T-cell (primary cell): ENCODE measurements around the gene SPINT2. TPM values are rescaled to one million over a fixed set of nuclear protein-coding genes. Genes with fewer than 3 reads are reported as not detected.

Source experiments
- ATAC-seq, 4 experiments: fragments of 200-7000 bp in 3 of 4; fragments of 150-1000 bp in 1 of 4; cut with Tn5 transposase; replicated peaks in 1 of 4; 1 replicate in 3 of 4; 2 replicates in 1 of 4; pipeline ENCODE4 v1.10.0; 2021; ENCODE audit warnings: moderate library complexity in 3 of 4, mild to moderate bottlenecking in 2 of 4, moderate number of reproducible peaks in 1 of 4
- CTCF ChIA-PET, 2 donors: fragments of 300-600 bp; sonication (Branson Sonifier 250); formaldehyde crosslinking; loops; one replicate each; lab custom pipeline; 2022; ENCODE audit warnings: antibody characterized with exemption in 2 of 2; lab: Charles Lee
- POLR2A ChIA-PET, 2 donors: fragments of 300-600 bp; sonication (Branson Sonifier 250); formaldehyde crosslinking; loops; one replicate each; lab custom pipeline; 2022; ENCODE audit warnings: antibody characterized with exemption in 2 of 2; lab: Charles Lee
- DNase-seq, 35 experiments: peaks; one replicate each; pipeline versions ENCODE4 v3.0.0 to v3.0.0-alpha.2; 2013 to 2023
- H3K27ac ChIP-seq: one replicate; pipeline ENCODE4 v1.5.1; 2013; ENCODE audit warnings: low read length
- H3K27me3 ChIP-seq, 2 experiments: replicated peaks in 1 of 2; 1 replicate in 1 of 2; 2 replicates in 1 of 2; pipeline versions ENCODE4 v1.6.1 to v1.7.0; 2013; ENCODE audit warnings: low read length in 1 of 2, mixed read lengths in 1 of 2; ENCODE audit not compliant: control insufficient read depth in 2 of 2, insufficient read depth in 2 of 2; ENCODE audit errors: extremely low read depth in 1 of 2
- H3K36me3 ChIP-seq, 2 donors: 1 replicate in 1 of 2; 2 replicates in 1 of 2; pipeline versions ENCODE4 v1.6.1 to v1.7.0; 2013; ENCODE audit warnings: low read length in 1 of 2; ENCODE audit not compliant: control insufficient read depth in 2 of 2, insufficient read depth in 1 of 2; ENCODE audit errors: extremely low read depth in 1 of 2
- H3K4me1 ChIP-seq, 2 experiments: 1 replicate in 1 of 2; 2 replicates in 1 of 2; pipeline versions ENCODE4 v1.6.1 to v1.7.0; 2013; ENCODE audit warnings: low read length in 2 of 2, mixed read lengths in 1 of 2; ENCODE audit not compliant: insufficient read depth in 2 of 2, control insufficient read depth in 1 of 2; ENCODE audit errors: extremely low read depth in 1 of 2
- H3K4me3 ChIP-seq, 2 donors: 1 replicate in 1 of 2; 2 replicates in 1 of 2; pipeline versions ENCODE4 v1.5.1 to v1.7.0; 2013; ENCODE audit warnings: mild to moderate bottlenecking in 2 of 2, low read length in 1 of 2, moderate library complexity in 1 of 2; ENCODE audit not compliant: control insufficient read depth in 1 of 2; ENCODE audit errors: extremely low read depth in 1 of 2
- H3K9me3 ChIP-seq: 2 replicates; pipeline ENCODE4 v1.7.0; 2013
- H3K27ac Mint-ChIP-seq, 2 donors: one replicate each; pipeline ENCODE4 v1.8.0; 2020 to 2021; ENCODE audit warnings: mild to moderate bottlenecking in 2 of 2, mixed read lengths in 2 of 2
- H3K27me3 Mint-ChIP-seq, 2 donors: one replicate each; pipeline ENCODE4 v1.8.0; 2021 to 2022; ENCODE audit warnings: mixed read lengths in 2 of 2
- H3K36me3 Mint-ChIP-seq: one replicate; pipeline ENCODE4 v1.8.0; 2021; ENCODE audit warnings: mixed read lengths
- H3K4me1 Mint-ChIP-seq, 3 donors: one replicate each; pipeline ENCODE4 v1.8.0; 2020 to 2022; ENCODE audit warnings: mixed read lengths in 3 of 3, mild to moderate bottlenecking in 1 of 3
- H3K4me3 Mint-ChIP-seq, 3 donors: one replicate each; pipeline ENCODE4 v1.8.0; 2020 to 2022; ENCODE audit warnings: mild to moderate bottlenecking in 3 of 3, mixed read lengths in 3 of 3, moderate library complexity in 3 of 3
- H3K9me3 Mint-ChIP-seq, 3 donors: one replicate each; pipeline ENCODE4 v1.8.0; 2020 to 2022; ENCODE audit warnings: mixed read lengths in 3 of 3
- WGBS: methylation state at CpG from one replicate; pipeline ENCODE4 v1.1.5; 2013; ENCODE audit warnings: missing lambda C conversion rate; ENCODE audit not compliant: insufficient coverage; 5-methylcytosine and 5-hydroxymethylcytosine counted together
- total RNA-seq, 35 experiments: library from RNA in 6 of 35; stranded (reverse) in 6 of 35; fragments of 120-200 nt in 1 of 35; gene quantifications; one replicate each; pipeline versions ENCODE4 v1.2.1 to v1.2.4 and lab custom pipeline; 2013 to 2026

SPINT2 gene
- total RNA-seq, 5 donors from 2014 or later (not counting 1 experiment from before 2014, with no cell fraction given) = 30.3 to 48.5 (median 37.9) TPM

DNA sequence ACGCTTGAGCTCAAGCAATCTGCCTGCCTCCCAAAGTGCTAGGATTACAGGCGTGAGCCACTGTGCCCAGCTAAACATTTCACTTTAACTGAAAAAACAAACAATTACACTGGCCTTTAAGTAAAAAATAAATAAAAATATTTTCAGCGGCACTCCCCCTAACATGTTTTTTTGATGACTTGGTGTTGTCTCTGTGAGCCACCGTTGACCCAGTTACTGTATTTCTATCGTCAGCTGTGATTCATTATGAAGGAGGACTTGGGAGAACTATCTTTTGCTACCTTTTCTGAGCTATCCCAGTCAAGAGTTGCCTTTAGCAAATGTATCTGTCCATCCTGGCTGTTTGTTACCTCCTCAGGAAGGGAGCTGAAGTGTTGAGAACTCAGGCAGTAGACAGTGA is 21.2 kb downstream of the SPINT2 start:
- Mint-ChIP-seq H3K27ac (no peak overlapping the region), H3K9me3 (no peaks in the 10 kb centered on the region), H3K4me1 (peaks cover 11 to 13% (median 11%) of the 10 kb centered on the region in 3 donors), H3K4me3 (no peak overlapping the region), H3K27me3 (no peaks in the 10 kb centered on the region), H3K36me3 (peaks cover 25% of the 10 kb centered on the region)
- CTCF ChIA-PET = no interaction called here
- no peaks in the 10 kb centered on the region for H3K27me3 ChIP-seq
- DNase-seq = no peak
- no peak overlapping the region for H3K27ac ChIP-seq
- peaks cover 2 to 6% of the 10 kb centered on the region in 2 experiments for H3K4me1 ChIP-seq
- peaks cover 6 to 11% of the 10 kb centered on the region in 2 donors for H3K36me3 ChIP-seq
- no peak for ATAC-seq
- no peaks in the 10 kb centered on the region for H3K9me3 ChIP-seq
- WGBS = no CpG with 5 or more reads among the region's 5 CpGs
- H3K4me3 ChIP-seq = no peak overlapping the region
- POLR2A ChIA-PET = no interaction called here

DNA sequence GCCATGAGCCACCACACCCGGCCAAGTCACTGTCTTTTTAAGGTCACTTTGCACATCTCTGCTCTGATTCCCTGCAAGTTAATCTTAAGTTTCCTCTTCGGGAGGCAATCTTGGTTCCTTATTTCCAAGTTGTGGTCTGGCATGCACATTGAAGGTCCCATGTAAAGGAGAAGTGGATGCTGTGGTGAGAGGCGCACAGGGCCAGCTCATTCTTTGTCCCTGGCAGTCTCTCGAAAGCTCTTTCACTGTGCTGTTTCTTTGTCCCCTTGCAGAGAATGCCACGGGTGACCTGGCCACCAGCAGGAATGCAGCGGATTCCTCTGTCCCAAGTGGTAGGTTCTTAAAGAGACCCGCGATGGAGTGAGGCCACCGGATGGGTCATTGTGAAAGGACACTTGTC is 23.2 kb downstream of the SPINT2 start:
- no peak for ATAC-seq
- CTCF ChIA-PET = no interaction called here

GRCh38 chr19:38288123-38288855 is 23.9 kb downstream of the SPINT2 start:
- ChIA-PET POLR2A (no interaction called here), CTCF (no interaction called here)
- H3K27ac ChIP-seq = no peak overlapping the region
- Mint-ChIP-seq H3K27me3 (no peaks in the 10 kb centered on the region), H3K36me3 (peaks cover 44% of the 10 kb centered on the region), H3K9me3 (no peaks in the 10 kb centered on the region), H3K4me3 (no peak overlapping the region), H3K4me1 (no peaks in the 10 kb centered on the region), H3K27ac (no peak overlapping the region)
- no peaks in the 10 kb centered on the region for H3K9me3 ChIP-seq
- 95% methylated on average over 11 of the region's 16 CpGs for WGBS
- H3K27me3 ChIP-seq = no peaks in the 10 kb centered on the region
- DNase-seq (no peak), ATAC-seq (no peak)
- H3K36me3 ChIP-seq = peaks cover 11 to 18% of the 10 kb centered on the region in 2 donors
- no peaks in the 10 kb centered on the region for H3K4me1 ChIP-seq
- H3K4me3 ChIP-seq = no peak overlapping the region

More for the DNA sequence above, 23.2 kb downstream of the SPINT2 start:
- peaks cover 0 to 1% of the 10 kb centered on the region in 2 experiments for H3K4me1 ChIP-seq
- POLR2A ChIA-PET = no interaction called here
- Mint-ChIP-seq H3K9me3 (no peaks in the 10 kb centered on the region), H3K4me1 (peaks cover under 1% of the 10 kb centered on the region in 3 donors), H3K27me3 (no peaks in the 10 kb centered on the region), H3K4me3 (no peak overlapping the region), H3K27ac (no peak overlapping the region), H3K36me3 (peaks cover 41% of the 10 kb centered on the region)
- WGBS = 80% methylated on average over 8 of the region's 9 CpGs
- peaks cover 11 to 15% of the 10 kb centered on the region in 2 donors for H3K36me3 ChIP-seq
- H3K27ac ChIP-seq = no peak overlapping the region
- H3K9me3 ChIP-seq = no peaks in the 10 kb centered on the region
- no peaks in the 10 kb centered on the region for H3K27me3 ChIP-seq
- DNase-seq = peak in 1 of 35 experiments; percentile 20
- H3K4me3 ChIP-seq = no peak overlapping the region

DNA sequence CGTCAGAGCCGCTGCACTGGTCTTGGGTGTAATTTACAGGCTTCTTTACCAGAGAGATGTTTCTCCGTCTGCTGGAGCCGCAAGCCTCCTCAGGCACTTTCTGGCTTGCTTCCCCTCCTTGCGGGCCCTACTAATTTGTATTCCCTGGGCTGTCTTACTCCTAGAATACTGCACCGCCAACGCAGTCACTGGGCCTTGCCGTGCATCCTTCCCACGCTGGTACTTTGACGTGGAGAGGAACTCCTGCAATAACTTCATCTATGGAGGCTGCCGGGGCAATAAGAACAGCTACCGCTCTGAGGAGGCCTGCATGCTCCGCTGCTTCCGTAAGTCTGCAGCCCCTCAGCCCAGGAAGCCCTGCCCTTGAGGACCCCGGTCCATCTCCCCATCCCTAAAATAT is 25.6 kb downstream of the SPINT2 start:
- H3K27ac ChIP-seq = no peak overlapping the region
- CTCF ChIA-PET = no interaction called here
- peaks cover 41% of the 10 kb centered on the region for H3K36me3 Mint-ChIP-seq
- H3K36me3 ChIP-seq = peaks cover 14 to 18% of the 10 kb centered on the region in 2 donors
- WGBS = 96% methylated on average over 12 of the region's 15 CpGs
- no peaks in the 10 kb centered on the region for H3K27me3 Mint-ChIP-seq
- no peaks in the 10 kb centered on the region for H3K27me3 ChIP-seq
- ATAC-seq (no peak), DNase-seq (no peak)
- POLR2A ChIA-PET = no interaction called here
- H3K4me1 ChIP-seq = no peaks in the 10 kb centered on the region
- H3K9me3 ChIP-seq = no peaks in the 10 kb centered on the region
- H3K27ac Mint-ChIP-seq = no peak overlapping the region
- no peak overlapping the region for H3K4me3 Mint-ChIP-seq
- H3K4me1 Mint-ChIP-seq = no peaks in the 10 kb centered on the region
- H3K9me3 Mint-ChIP-seq = no peaks in the 10 kb centered on the region
- H3K4me3 ChIP-seq = no peak overlapping the region

DNA sequence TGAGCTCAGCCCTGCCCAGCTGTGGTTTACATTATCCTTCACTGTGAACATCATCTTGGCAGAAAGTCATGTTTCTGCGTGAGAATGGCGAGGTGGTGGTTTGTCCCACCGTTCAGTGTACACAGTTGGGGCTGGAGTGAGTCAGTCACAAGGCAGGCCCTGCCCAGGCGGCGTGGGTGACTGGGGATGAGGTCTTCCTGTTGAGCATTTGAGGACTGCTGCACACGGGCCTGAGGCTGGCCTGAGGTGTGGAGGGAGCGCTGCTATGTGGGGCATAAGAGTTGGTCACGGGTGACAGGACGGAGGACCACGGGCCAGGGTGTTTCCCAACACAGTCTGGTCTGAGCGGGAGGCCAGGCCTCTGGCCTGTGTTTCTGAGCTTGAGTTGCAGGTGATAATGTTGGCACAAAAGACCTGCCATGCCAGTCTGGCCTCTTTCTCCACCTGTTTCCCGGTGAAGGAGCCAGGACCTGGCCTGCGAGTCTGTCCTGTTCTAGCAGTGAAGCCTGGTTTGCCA is 26.3 kb downstream of the SPINT2 start:
- no peaks in the 10 kb centered on the region for H3K9me3 ChIP-seq
- H3K27ac ChIP-seq = no peak overlapping the region
- H3K36me3 Mint-ChIP-seq = peaks cover 36% of the 10 kb centered on the region
- ATAC-seq (no peak), DNase-seq (no peak)
- H3K4me1 ChIP-seq = no peaks in the 10 kb centered on the region
- H3K27me3 Mint-ChIP-seq = no peaks in the 10 kb centered on the region
- H3K9me3 Mint-ChIP-seq = no peaks in the 10 kb centered on the region
- H3K27me3 ChIP-seq = no peaks in the 10 kb centered on the region
- ChIA-PET CTCF (no interaction called here), POLR2A (no interaction called here)
- peaks cover 14 to 18% of the 10 kb centered on the region in 2 donors for H3K36me3 ChIP-seq
- H3K27ac Mint-ChIP-seq = no peak overlapping the region
- 89% methylated on average over 13 of the region's 13 CpGs for WGBS
- H3K4me3 ChIP-seq = no peak overlapping the region
- H3K4me3 Mint-ChIP-seq = no peak overlapping the region
- no peaks in the 10 kb centered on the region for H3K4me1 Mint-ChIP-seq

GRCh38 chr19:38291855-38292254 is 27.5 kb downstream of the SPINT2 start:
- WGBS = 94% methylated on average over 9 of the region's 15 CpGs
- Histone ChIP-seq H3K27me3 (no peaks in the 10 kb centered on the region), H3K4me3 (no peak overlapping the region), H3K27ac (no peak overlapping the region), H3K9me3 (no peaks in the 10 kb centered on the region), H3K36me3 (peaks cover 14 to 18% of the 10 kb centered on the region in 2 donors), H3K4me1 (no peaks in the 10 kb centered on the region)
- ChIA-PET POLR2A (no interaction called here), CTCF (interaction anchor here in 1 of 2 donors (0.5 kb wide), 1 partner anchor 29 kb away, joined by 3 read pairs; no protein-coding TSS in a partner anchor)
- Mint-ChIP-seq H3K9me3 (no peaks in the 10 kb centered on the region), H3K27me3 (no peaks in the 10 kb centered on the region), H3K4me1 (no peaks in the 10 kb centered on the region), H3K27ac (no peak overlapping the region), H3K4me3 (no peak overlapping the region), H3K36me3 (peaks cover 31% of the 10 kb centered on the region)
- no peak for ATAC-seq
- no peak for DNase-seq
